Embryonic facial prominence (tissue), 1 donor: ENCODE data around the gene LAPTM5.

ENCODE experiments used
- DNase-seq: peaks from one replicate; pipeline ENCODE4 v3.0.0-alpha.2; 2016; ENCODE audit errors: extremely low spot score

The LAPTM5 gene

GRCh38 chr1:30787266-30787665 is 29.7 kb upstream of the LAPTM5 start:
- no peak for DNase-seq

GRCh38 chr1:30786264-30786991 is 28.9 kb upstream of the LAPTM5 start:
- DNase-seq, result no peak

GRCh38 chr1:30785714-30786113 is 28.1 kb upstream of the LAPTM5 start:
- DNase-seq, result no peak

GRCh38 chr1:30785181-30785580 is 27.6 kb upstream of the LAPTM5 start:
- no peak for DNase-seq

- no peak for DNase-seq
These were observed 25.8 kb upstream of the LAPTM5 start for GRCh38 chr1:30783256-30783915.

GRCh38 chr1:30782361-30783255 is 25.0 kb upstream of the LAPTM5 start:
- DNase-seq, result peak; percentile 68

GRCh38 chr1:30781906-30782305 is 24.3 kb upstream of the LAPTM5 start:
- no peak for DNase-seq

- DNase-seq, result no peak
These were observed 22.8 kb upstream of the LAPTM5 start for GRCh38 chr1:30780409-30780808.

GRCh38 chr1:30779294-30780071 is 21.9 kb upstream of the LAPTM5 start:
- DNase-seq, result no peak

- DNase-seq, result no peak
These were observed 21.4 kb upstream of the LAPTM5 start for GRCh38 chr1:30778979-30779293.

GRCh38 chr1:30778154-30778978 is 20.8 kb upstream of the LAPTM5 start:
- no peak for DNase-seq

GRCh38 chr1:30777904-30778153 is 20.3 kb upstream of the LAPTM5 start:
- DNase-seq, result no peak

GRCh38 chr1:30777060-30777903 is 19.7 kb upstream of the LAPTM5 start:
- DNase-seq, result no peak

- DNase-seq, result no peak
These were observed 18.8 kb upstream of the LAPTM5 start for GRCh38 chr1:30776097-30777059.

GRCh38 chr1:30775433-30775975 is 17.9 kb upstream of the LAPTM5 start:
- DNase-seq, result no peak

GRCh38 chr1:30774550-30775432 is 17.2 kb upstream of the LAPTM5 start:
- no peak for DNase-seq

- no peak for DNase-seq
These were observed 16.3 kb upstream of the LAPTM5 start for GRCh38 chr1:30773722-30774358.
